Measurements from ENCODE around the gene ANKRD30A. TPM values are rescaled to one million over a fixed set of nuclear protein-coding genes. Genes with fewer than 3 reads are reported as not detected.
"Not testable (repeated sequence)": the region's sequence is repeated elsewhere in the genome, so short reads cannot be mapped to it uniquely, and the experiment has no call there.

Gene ANKRD30A, protein sequence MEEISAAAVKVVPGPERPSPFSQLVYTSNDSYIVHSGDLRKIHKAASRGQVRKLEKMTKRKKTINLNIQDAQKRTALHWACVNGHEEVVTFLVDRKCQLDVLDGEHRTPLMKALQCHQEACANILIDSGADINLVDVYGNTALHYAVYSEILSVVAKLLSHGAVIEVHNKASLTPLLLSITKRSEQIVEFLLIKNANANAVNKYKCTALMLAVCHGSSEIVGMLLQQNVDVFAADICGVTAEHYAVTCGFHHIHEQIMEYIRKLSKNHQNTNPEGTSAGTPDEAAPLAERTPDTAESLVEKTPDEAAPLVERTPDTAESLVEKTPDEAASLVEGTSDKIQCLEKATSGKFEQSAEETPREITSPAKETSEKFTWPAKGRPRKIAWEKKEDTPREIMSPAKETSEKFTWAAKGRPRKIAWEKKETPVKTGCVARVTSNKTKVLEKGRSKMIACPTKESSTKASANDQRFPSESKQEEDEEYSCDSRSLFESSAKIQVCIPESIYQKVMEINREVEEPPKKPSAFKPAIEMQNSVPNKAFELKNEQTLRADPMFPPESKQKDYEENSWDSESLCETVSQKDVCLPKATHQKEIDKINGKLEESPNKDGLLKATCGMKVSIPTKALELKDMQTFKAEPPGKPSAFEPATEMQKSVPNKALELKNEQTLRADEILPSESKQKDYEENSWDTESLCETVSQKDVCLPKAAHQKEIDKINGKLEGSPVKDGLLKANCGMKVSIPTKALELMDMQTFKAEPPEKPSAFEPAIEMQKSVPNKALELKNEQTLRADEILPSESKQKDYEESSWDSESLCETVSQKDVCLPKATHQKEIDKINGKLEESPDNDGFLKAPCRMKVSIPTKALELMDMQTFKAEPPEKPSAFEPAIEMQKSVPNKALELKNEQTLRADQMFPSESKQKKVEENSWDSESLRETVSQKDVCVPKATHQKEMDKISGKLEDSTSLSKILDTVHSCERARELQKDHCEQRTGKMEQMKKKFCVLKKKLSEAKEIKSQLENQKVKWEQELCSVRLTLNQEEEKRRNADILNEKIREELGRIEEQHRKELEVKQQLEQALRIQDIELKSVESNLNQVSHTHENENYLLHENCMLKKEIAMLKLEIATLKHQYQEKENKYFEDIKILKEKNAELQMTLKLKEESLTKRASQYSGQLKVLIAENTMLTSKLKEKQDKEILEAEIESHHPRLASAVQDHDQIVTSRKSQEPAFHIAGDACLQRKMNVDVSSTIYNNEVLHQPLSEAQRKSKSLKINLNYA (N-terminal part only)
- not detected in 2 replicates for total RNA-seq

DNA sequence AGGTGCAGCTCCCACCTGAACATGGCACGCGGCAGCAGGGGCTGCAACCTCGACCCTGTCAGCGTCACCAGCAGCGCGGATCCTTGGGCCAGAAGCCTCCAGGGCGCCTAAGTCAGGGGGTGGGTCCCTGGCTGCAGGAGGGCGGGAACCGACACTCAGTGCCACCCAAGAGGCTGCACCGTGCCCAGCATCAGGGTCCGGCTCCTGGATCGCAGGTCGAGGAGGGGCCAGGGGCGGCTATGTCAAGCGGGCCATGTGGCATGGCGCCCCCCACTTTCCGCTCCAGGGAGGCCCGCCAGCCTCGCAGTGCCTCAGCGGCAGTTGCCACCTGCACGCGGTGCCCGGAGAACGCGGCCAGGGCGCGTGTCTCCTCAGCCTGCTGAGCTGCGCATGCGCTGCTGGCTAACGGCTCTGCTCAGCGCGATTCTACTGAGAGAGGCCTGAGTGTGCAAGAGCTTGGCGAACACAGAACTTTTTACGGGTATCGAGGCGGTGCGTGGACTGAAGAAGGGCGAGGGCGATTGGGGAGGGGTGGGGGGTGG lies at the start of gene ANKRD30A:
Gene ANKRD30A, plus strand, starts transcription at position 408 of the 542 bp plus-strand sequence. CDS start 190 bp downstream, outside the sequence.
- no peak for DNase-seq

DNA sequence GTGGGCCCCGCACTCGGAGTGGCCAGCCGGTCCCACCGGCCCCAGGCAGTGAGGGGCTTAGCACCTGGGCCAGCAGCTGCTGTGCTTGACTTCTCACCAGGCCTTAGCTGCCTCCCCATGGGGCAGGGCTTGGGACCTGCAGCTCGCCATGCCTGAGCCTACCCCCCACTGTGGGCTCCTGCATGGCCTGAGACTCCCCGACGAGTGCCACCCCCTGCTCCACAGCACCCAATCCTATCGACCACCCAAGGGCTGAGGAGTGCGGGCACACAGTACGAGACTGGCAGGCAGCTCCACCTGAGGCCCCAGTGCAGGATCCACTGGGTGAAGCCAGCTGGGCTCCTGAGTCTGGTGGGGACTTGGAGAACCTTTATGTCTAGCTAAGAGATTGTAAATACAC lies 49.3 kb upstream of the ANKRD30A start:
- DNase-seq = not testable (repeated sequence)

DNA sequence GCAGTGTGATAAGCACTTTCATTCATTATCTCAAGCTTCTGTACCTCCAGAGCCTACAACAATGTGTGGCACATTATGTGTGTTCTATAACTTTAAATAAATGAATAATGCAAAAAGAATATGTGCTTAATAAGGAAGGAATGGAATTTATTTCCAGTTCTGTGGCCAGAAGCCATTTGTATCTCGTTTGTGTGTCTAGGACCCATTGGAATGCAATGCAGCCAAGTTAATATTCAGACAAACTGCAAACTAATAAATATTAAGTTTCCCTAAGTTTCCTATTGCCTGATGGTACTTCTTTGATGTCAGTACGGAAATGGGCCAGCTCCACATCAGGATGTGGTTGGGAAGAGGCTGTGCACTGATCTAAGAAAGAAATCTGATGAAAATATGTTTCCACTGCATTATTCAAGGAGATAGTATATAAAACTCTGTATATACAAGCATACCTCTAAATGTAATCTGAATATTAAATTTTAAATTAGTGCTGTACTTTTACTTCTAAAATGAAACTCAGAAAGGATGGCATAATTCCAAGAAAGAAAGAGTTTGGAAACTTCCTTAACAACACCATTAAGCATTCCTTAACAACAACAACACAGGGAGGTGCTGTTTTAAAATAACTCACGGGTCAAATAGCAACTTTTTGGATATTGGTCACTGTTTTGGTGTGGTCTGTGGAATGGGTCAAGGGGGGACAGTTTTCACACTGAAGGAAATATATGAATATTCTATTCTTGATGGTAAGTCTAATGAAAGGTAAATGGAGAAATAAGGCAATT lies 29.4 kb upstream of the ANKRD30A start:
- no peak for DNase-seq

DNA sequence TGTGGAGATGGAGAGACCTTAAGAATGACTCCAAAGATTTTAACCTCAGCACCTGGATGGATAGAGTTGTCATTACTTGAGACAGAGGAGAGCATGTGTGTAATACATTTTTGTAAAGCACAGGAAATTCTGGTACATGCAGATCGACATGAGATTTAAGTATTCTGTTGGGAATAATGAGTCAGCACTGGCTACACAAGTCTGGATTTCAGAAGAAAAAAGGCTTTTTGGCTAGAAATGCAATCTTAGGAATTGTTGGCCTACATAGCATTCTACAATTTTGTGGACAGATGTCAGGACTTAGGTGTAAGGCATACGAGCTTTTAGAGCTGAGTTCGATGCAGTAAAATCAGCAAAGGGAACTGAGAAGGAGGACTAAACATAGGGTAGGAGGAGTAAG lies 24.1 kb upstream of the ANKRD30A start:
- no peak for DNase-seq

DNA sequence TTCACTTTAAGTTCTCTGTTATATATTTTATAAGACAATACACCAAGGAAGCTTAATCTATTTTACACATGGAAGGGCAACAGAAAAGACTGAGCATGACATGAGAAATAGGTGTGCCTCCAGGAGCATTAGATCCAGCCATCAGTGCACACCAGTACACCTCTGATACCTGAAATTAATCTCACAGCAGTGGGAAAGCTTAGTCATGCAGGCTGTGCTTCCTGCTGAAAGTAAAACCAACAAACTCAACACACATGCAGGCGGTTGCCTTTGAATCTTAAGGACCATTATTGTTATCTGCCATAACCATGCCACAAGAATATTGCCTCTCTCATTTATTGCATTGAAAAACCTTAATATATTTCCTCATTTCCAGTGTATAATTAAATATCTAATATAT lies 16.4 kb upstream of the ANKRD30A start:
- DNase-seq = no peak

DNA sequence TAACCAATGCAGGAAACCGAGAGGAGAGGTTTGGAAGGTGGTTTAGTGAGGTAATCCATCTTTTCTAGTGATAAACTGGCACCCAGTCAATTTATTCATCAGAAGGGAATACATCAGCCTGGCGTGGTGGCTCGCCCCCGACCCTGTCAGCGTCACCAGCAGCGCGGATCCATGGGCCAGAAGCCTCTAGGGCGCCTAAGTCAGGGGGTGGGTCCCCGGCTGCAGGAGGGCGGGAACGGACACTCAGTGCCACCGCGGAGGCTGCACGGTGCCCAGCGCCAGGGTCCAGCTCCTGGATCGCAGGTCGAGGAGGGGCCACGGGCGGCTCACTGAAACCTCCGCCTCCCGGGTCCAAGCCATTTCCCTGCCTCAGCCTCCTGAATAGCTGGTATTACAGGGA lies 866 bp upstream of the ANKRD30A start:
- no peak for DNase-seq

DNA sequence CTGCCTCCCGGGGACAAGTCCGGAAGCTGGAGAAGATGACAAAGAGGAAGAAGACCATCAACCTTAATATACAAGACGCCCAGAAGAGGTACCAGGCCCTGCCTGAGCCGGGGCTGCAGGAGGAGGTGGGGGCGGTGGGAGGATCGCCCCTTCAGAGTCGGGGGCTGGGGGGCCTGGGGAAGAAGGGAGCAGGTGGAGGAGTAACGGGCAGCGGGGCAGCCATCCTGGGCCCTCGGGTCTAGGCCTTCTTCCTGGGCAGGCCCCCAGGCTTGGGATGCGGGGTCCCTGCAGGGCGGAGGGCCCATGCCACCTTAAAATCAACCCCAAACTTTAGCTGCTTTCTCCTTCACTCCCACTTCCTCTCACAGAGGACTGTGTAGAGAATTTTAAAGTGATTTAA lies 523 bp downstream of the ANKRD30A start:
- DNase-seq = no peak

DNA sequence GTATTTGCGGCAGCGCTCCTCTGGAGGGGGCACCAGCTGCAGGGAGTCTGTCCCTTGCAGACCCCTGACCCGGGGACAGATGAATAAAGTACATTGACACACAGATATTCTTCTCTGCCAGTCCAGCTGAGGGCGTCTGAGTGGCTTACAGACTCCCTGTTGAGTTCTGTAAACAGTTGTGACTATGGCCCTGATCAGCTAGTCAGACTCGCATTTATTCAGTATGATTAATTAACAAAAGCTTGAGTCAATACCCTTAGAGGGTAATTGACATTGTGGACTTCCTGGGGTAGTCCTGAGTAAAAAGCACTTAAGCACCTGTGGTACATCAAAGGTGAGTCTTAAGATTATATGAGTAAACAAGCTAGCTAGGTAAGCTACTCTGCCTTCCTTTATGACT lies 21.0 kb downstream of the ANKRD30A start:
- DNase-seq = no peak

DNA sequence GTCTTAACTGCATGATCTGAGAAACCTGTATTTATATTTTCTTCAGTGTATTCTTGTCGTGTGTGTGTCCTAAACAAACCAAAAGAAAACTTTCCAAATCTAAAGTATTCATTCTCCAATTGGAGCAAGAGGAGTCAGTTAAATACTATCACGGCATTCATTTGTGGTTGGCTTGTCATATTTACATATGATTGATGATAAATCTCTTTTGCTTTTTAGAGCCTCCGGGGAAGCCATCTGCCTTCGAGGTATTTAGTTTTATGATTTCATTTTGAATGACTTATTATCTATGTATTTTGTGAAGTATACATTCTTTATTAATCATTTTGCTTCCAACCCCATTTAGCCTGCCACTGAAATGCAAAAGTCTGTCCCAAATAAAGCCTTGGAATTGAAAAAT lies 37.0 kb downstream of the ANKRD30A start:
- DNase-seq = not testable (repeated sequence)

DNA sequence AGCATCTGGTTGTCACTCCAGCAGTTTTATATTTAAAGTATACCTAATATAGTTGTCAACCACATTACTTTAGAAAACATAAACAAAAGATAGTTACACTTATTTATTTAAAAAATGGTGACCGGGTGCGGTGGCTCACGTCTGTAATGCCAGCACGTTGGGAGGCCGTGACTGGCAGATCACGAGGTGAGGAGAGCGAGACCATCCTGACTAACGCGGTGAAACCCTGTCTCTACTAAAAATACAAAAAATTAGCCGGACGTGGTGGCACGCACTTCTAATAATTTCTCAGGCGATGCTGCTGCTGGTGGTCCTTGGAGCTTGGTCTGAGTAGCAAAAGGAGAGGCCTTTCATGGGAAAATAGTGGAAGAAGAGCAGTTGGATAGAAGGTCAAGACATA lies 46.5 kb downstream of the ANKRD30A start:
- DNase-seq = not testable (repeated sequence)

DNA sequence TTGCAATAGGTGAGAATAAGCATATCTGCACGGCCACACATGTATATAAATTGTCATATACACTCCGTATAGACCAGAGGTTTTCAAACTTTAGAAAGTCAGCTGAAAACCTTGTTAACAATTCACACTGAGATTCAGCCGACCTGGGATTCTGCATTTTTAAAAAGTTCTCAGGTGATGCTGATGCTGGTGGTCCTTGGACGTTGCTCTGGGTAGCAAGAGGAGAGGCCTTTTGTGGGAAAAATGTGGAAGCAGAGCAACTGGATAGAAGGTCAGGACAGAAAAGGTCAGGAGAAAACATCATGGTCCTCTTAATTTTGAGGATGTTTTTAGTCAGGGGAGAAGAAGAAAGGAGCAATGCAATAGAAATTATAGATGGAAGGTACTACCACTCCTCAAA lies 52.9 kb downstream of the ANKRD30A start:
- DNase-seq = not testable (repeated sequence)

DNA sequence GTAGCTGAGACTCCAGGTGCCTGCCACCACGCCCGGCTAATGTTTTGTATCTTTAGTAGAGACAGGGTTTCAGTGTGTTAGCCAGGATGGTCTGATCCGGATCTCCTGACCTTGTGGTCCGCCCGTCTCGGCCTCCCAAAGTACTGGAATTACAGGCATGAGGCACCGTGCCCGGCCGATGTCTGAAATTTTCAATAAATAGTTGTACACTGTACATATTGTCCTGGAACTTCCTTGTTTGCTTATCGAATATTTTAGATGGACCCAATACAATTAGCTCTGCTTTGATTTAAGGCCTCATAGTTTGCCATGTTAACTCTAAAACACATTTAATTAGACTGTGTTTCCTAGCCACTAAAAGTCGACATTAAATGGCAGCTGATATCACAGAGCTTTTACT lies 57.3 kb downstream of the ANKRD30A start:
- DNase-seq = not testable (repeated sequence)

DNA sequence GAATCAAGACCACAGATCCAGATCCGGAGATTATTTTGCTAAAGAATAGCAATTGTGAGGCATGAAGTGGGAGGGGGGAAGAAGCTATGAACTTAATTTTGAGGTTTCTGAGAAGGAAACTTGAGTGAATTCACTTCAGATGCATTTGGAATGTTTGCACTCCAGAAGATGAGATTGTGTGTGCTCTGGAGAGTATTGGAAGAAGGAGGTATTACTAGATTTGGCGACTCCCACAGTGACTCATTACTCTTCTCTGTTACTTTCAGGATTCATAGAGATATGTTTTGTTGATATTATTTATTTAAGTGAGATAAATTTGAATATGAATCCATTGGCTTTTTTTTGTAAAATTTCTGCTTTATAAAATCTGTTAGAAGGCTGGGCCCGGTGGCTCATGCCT lies 80.7 kb downstream of the ANKRD30A start:
- no peak for DNase-seq

DNA sequence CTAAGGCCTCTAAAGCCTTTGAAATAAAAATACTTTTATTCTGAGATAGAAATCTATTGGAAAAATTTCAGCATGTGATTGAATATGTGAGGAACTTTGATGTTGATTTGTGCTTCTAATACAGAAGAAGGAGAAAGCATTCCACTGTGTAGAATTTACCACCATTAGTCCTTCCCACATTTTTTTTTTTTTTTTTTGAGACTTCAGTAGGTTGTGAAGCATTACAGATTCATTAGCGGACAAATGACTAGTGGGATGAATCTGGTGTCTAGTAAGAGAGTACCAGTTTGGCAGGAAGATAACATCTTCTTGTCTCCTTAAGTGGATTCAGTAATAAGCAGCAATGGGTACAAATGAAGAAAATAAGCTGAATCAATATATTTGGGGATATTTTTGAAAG lies 95.5 kb downstream of the ANKRD30A start:
- DNase-seq = no peak

DNA sequence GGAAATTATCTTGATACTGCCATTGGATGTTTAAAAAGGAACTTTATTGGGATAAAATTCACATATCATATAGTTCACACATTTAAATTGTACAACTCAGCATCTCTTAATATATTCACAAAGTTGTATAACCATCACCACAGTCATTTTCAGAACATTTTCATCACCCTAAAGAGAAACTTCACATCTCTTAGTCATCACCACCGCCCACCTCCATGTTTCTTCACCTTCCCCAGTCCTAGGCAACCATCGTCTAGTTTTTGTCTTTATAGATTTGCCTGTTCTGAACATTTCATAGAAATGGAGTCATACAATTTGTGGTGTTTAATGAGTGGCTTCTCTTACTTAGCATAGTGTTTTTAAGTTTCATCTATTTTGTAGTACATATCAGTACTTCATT lies 96.6 kb downstream of the ANKRD30A start:
- no peak for DNase-seq

DNA sequence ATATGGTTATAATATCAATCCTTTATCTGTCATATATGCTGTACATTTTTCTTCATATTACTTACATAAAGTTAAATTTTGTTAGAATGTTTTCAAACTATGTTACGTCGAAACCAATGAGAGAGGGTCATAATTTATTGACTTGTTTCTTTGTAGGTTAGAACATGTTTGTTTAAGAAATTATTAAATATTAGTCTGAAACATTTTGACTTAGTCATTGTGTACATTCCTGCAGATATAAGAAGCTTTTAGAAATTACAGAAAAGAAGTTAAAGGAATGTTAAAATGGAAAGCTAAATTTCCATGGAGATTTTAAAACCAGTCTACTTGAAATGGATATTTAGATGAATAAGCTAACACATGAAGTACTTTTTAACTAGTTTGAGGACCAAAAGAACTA lies 99.8 kb downstream of the ANKRD30A start:
- no peak for DNase-seq

DNA sequence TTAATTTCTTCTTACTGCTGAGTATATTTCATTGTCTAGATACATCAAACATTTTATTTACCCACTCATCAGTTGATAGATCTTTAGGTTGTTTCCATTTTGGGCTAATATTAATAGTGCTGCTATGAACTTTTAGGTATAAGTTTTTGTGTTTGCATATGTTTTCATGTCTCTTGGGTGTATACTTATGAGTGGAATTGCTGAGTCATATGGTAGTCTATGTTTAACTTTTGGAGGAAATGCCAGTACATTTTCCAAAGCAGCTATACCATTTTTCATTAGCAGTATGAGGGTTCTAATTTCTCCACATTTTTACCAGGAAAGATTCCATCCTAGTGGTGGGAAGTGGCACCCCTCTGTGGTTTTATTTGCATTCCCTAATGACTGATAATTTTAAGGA lies 101.1 kb downstream of the ANKRD30A start:
- no peak for DNase-seq

DNA sequence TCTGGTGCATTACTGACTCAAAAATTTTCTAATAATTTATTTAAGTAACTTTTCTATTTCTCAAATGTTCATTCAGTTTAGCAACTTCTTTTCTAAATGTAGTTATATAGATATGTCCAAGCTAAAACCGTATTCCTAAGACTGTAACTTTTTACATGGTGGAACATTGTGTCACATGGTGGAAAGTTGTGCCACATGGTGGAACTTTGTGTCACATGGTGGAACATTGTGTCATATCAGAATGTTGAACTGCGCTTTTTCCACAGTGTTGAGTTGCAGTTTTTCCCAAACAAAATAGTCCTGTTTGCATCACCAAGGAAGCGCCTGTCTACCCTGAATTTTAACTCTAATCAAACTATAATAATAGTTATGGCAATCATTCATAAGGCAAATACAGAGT lies 109.3 kb downstream of the ANKRD30A start:
- DNase-seq = no peak

DNA sequence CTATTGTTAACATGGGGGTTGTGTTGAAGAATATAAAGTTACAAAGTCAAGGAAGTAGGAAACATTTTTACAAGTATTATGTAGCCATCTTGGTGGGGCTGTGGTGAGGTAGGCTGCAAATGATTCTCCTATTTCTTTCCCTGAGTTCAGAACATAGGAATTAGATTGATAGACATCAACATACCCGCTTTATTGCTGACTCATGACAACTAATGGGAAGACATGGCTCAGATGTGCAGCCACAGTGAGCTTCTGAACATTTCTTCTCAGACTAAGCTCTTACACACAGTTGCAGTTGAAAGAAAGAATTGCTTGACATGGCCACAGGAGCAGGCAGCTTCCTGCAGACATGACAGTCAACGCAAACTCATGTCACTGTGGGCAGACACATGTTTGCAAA lies 110.7 kb downstream of the ANKRD30A start:
- no peak for DNase-seq

DNA sequence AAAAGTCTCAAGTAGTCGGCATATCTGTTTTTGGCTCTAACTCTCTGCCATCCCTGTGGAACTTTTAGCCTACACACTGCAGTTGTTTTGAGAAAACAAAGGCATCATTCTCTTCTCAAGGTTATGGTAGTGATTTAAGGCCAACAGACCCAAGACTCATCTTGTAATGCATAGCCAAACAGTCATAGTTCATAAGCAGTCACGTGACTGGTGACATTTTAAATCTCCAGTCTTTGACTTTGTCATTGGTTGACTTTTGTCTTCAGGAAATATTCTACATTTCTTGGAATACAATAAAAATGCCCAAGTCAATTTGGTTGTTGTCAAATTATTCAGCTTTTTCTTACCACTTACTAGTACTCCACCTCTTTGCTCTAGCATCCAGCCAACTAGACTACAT lies 114.8 kb downstream of the ANKRD30A start:
- no peak for DNase-seq

DNA sequence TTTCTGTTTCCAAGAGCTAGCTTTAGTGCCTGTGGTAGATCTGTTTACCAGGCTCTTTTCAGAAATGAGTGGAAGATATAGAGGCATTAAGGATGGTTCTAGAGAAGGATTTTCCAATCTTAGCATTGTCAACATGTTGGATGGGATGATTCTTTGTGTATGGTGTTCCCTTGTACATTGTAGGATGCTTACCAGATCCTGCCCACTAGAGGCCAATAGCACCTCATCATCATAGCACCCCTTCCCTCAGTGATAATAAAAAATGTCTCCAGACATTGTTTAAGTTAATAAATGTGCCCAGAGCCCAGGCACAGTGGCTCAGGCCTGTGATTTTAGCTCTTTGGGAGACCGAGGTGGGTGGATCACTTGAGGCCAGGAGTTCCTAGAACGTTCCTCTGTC lies 121.2 kb downstream of the ANKRD30A start:
- no peak for DNase-seq

DNA sequence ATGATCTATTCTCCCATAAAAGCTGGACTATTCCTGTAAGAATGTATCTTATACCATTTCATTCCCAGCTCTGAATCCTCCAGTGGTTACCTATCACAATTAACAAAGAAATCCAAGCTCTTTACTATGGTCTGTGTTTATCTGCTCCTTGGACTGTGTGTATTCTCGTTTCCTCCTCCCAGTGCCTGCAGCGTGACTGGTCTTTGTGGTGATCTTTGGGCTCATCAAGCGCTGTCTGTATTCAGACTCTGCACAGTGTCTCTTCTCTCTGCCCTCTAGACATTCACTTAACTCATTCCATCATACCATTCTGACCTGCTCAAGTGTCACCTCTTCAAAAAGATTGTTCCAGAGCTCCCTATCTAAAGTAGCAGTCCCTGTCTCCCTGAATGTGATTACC lies 130.4 kb downstream of the ANKRD30A start:
- DNase-seq = not testable (repeated sequence)

Measured in dermis blood vessel endothelial cell (primary cell).